ENCODE data around the gene ARSI. TPM values are rescaled to one million over a fixed set of nuclear protein-coding genes. Genes with fewer than 3 reads are reported as not detected.
A peak's percentile ranks its signal among the peaks of the same experiment; 100 is the strongest.

Gene ARSI
- 2.2 TPM for total RNA-seq

DNA sequence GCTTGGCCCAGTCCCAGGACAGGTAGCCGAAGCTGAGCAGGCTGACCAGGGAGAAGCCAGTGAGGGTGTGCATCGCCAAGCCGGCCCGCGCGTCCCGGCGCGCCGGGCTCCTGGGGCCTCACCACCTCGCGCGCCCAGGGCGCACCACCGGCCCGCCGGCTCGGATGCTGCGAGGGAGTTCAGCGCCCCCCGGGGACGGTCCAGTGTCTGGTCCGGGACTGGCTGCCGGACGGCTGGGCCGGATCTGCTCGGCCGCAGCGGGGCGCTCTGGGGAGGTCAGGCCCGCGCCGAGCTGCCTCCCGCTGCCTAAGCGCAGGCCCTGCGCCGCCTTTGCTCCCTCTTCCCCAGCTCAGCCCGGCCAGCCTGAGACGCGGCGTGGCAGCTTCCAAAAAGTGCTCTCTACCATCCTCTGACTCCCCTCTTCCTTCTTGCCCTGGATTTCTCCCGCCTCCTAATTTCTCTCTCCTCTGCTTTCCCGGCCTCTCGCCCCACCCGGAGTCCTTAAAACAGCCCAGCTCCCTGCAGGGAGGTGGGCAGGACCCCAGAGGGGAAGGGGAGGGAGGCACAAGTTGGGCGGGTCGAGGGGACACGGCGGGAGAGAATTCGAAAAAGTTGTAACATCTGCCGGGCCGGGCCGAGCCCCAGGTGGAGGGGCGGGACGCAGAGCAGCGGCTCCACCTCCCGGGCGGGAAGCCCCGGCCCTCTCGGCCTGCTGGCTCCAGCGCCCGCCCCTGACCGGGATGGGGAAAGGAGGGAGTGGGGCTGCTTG, at the start of gene ARSI:
ARSI (minus strand) TSS at position 605 of the 769 bp plus-strand sequence; CDS start at position 73, 532 bp downstream.
- peak; percentile 19 for DNase-seq (ENCODE audit: low spot score)

DNA sequence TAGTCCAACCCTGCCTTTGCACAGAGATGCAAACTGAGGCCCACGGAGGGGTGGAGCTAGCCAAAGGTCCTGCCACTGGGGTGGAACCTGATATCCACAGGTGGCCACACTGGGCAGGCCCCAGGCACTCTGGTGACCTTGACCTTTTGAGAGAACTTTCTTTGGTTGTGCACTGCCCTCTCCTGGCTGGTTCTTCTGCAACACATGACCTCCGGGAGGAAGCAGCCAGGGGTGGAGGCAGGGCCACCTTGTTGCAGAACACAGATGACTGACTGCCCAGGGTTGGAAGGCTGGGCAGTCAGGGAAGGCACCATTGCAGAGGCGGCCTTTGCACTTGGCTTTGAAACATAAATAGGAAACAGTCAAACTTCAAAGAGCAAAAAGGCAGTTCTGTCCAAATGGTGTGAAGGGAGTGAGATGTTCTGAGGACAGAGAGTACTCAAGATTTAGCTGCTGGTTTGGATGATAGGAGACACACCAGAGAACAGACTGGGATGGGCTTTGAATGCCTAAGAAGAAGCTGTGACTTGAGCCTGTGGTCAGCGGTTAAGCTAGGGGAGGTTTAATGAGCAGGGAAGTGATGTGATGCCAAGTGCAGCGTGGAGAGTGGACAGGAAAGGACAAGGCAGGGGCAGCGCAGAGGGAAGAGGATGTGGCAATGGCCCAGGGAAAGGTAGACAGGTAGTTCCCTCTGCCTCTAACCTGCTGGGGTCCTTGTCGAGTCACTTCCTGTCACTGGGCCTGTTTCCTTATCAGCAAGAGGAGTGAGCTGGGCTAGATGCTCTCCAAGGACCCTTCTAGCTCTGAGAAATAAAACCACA, 48.0 kb upstream of the ARSI start:
- DNase-seq (ENCODE audit: low spot score), result peak; percentile 68

DNA sequence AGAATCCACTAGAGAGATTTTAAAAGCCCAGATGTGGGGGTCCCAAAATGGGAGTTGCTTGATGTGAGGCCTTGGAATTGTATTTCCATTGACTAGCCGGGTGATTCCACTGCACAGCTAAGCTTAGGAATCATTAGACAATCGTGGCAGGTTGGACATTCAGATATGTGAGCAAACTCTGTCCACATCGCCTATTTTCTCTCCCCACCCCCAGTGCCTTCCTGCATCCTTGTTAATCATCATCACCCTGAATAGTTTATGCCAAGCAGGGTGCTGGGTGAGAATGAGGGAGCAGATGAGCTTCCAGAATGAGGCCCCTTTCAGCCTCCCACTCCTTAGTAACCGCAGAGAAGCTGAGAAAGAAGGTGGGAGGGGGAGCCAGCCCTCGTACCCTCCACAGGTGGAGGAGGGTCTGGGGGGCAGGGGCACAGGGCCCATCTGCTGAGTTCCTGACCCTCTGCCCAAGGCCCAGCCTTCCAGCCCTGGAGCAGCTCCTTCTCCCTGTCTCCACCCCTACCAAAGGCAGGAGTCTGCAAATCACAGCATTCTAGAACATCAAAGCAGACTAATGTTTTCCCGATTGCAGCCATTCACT, 47.1 kb upstream of the ARSI start:
- DNase-seq (ENCODE audit: low spot score), result no peak

DNA sequence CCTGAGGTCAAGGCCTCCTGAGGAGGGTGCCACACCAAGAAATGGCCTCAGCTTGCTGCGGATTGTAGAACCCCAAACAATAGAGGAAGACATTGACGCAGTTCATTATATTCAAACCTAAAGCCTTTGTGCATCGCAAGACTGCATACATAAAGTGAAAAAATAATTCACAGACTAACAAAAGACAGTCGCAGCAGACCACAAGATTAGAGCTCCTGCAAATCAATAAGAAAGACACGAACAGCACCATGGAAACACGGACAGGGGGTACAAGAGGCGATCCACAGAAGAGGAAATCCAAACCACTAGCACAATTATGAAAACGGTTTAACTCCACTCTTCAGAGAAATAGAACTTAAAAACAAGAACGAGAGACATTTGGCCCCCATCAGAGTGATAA, 44.7 kb upstream of the ARSI start:
- DNase-seq (ENCODE audit: low spot score), result no peak

DNA sequence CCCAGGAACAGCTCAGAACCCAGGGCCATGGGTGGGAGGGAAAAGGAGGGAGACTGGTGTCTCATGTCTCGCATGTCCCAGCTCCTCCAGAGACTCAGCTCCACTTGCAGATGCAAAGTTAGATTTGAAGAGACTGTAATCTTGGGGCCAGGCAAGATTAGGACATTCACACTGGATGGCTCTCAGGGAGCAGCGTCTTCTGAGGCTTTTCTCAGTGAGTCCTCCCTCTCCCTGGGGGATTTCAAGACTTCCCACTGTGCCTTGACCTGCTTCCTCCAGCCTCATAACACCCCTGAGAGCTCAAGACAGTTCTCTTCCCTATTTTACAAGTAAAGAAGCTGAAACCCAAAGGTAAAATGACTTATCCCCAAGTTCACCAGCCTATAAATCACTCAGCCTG, 44.3 kb upstream of the ARSI start:
- DNase-seq (ENCODE audit: low spot score), result no peak

DNA sequence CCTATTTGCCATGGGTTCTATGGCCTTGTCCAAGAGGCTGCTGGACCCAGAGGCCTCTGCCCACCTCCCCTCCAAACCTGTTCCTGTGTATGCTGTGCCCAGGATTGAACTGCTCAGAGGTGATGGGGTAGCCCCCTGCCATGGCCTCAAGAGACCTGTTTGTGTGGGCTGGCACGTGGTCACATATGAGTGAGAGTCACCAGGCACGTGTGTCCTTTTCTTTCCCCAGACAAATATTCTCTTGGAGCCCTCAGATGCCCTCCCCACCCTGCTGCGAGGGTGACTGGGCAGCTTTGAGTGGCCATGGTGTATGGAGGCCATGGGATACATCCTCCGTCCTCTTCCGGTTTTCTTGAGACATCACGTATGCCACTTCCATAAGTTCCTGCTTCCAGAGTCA, 43.9 kb upstream of the ARSI start:
- DNase-seq (ENCODE audit: low spot score), result no peak

DNA sequence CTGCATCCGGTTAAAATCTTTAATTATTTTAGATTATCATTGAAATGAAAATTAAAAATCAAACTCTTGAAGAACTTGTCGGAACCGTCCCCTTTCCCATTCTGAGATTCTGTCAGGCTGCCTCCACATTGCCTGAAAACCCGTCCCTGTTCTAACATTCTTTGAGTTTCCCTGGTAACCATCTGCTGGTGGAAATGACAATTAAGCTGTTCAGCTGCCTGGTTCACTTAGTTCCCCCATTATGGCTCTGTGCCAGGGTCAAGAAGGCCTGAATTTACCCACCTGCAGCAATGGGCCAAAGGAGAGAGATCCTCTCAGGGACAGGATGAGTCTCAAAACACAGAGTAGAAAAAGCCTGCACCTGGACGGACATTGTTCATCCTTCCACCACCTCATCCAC, 43.0 kb upstream of the ARSI start:
- DNase-seq (ENCODE audit: low spot score), result no peak

DNA sequence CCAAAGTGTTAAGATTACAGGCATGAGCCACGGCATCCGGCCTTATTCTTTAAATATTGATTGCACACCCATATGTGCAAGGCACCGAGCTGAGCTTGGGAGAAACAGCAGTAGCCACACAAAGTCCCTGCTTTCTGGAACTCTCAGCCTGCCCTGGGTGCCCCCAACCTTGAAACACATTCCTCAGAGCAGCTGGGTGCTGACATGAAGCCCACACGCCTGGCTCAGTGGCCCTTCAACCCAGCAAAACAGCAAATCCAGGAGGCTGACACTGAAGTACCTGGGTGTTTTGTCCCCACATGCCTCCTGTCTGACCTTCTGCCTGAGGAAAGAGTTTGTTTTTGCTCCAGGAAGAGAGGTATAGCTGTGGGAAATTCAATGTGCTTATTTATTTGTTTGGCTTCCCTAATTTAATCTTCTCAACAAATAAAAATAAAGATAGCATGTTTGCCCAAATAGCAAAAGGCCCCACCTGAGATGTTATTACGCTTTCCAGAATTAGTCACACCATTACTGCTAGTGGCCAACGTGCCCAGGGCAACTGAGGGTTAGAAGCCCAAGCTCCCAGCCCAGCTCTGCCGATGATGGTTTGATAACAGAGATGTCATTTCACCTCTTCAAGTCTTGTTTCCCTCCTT, 41.4 kb upstream of the ARSI start:
- no peak for DNase-seq (ENCODE audit: low spot score)

DNA sequence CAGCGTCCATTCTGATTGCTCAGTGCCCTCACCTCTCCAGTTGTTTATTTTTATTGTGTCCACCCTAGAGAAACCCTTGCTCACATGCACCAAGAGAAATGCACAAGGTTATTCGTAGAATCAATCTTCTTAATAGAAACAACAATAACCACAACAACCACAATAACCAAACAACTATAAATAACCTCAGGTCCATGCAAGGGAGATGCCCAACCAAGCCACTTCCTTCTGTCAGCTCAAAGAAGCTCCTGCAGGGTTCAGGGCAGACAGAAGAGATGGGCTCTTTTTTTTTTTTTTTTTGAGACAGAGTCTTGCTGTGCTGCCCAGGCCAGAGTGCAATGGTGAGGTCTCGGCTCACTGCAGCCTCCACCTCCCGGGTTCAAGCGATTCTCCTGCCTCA, 39.9 kb upstream of the ARSI start:
- no peak for DNase-seq (ENCODE audit: low spot score)

DNA sequence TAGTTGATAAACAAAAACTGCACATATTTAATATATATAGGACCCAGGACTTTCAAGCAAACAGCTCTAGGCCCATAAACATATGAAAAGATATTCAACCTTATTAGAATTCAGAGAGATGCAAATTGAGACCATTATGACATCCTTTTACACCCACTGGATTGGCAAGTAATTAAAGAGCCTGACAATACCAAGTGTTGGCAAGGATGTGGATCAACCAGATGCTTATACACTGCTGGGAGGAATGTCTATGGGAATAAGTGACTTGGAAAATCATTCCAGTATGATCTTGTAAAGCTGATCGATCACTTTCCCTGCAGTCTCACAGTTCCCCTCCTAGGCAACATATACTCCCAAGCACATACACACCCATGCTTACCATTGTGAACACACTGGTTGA, 39.3 kb upstream of the ARSI start:
- DNase-seq (ENCODE audit: low spot score), result no peak

DNA sequence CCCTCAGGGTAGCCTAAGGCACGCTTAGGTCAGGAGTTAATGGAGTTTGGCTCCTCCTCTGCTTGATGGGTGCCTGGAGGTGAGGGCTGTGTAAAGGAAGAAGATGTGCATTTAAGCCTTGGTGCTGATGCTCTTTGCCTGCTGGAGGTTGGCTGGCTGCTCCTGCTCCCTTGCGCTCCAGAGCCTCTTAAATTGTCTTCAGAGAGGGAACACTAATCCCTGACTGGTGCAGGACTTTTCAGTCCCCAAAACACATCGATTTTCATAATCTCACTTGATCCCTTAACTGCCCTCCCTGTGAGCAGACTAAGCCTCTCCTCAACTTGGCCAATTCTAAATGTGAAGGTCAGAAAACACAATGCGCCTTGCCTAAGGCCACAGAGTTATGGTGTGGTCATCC, 38.6 kb upstream of the ARSI start:
- DNase-seq (ENCODE audit: low spot score), result no peak

DNA sequence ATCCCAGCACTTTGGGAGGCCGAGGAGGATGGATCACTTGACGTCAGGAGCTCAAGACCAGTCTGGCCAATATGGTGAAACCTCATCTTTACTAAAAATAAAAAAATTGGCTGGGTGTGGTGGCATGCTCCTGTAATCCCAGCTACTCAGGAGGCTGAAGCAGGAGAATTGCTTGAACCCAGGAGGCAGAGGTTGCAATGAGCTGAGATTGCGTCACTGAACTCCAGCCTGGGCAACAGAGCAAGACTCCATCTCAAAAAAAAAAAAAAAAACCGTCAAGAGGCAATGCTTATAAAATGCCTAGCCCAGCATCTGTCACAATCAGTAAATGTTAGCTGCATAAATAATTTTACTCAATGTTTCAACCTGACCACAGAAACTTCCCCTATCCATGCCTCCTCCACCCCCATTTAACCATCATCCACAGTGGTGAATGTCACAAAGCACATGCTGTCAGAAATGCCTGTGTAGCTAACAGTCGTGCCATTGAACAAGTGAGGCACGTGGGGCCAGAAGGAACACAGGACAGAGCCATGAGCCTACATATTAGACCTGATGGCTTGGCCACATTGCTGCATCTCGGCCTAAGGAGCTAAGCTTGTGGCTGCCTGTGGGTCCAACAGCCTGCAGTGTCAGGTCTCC, 38.0 kb upstream of the ARSI start:
- no peak for DNase-seq (ENCODE audit: low spot score)

DNA sequence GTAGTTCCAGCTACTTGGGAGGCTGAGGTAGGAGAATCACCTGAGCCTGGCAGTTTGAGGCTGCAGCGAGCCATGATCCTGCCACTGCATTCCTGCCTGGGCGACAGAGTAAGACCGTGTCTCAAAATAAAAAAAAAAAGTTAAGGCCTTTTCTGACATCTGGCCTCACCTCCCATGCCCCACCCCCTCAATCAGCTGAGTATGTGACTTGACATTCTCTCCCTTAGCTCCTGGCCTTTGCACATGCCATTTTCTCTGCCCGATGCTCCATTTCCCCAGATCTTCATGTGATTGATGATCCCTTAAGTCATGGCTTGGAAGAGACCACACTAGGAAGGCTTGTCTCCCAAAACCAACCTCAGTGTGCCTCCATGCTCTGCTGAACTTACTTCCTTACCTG, 37.1 kb upstream of the ARSI start:
- no peak for DNase-seq (ENCODE audit: low spot score)

DNA sequence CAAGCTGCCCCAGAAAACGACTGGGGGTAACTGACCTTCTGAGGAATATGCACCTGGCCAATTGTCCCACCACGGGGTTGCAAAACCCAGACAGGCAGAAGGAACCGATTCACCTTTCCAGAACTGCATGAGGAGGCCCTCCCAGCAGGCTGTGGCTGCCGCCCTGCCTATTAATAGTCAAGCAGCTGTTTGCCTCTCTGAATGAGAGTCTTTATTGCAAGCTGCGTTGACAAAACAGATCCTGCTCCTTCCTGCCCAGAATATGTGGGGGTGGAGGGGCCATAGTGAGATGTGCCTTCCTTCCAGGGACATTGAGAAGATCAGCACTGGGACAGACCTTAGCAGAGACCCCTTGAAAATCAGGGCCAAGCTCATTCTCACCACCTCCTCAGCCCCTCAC, 36.5 kb upstream of the ARSI start:
- no peak for DNase-seq (ENCODE audit: low spot score)

DNA sequence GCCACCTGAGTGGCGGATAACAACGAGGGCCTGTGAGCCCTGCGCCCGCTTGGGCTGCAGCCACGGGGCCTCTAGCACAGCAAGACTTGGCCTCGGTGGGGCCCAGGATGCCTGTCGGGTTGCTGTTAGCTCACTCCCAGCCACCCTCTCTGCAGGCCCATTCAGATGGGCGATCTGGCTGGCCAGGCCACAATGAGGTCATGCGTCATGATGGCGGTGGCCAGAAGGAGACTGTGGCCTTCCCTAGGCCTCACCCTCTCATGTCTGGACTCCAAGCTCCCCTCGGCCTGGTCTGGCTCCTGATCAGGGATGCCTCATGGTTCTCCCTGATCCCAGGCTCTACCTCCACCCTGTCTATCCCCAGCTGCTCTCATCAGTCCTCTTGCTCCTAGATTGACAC, 35.8 kb upstream of the ARSI start:
- DNase-seq (ENCODE audit: low spot score), result no peak

DNA sequence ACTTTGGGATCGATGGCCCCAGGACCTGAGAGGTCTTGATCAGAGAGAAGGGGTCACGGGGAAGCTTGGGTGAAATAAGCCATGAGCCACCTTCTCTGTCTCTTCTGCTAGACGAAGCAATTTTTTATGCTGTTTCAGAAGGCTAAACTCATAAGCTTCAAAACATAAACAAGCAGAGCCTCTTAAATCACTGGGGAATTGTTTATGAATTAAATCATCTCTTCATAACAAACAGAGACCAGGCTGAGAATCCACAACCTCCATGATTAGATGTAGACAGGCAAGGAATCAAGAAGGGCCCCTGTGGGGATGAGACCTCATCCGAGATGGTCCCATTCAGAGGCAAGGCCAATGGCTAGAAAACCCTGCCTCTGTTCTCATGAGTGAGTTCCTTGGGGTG, 33.1 kb upstream of the ARSI start:
- DNase-seq (ENCODE audit: low spot score), result no peak

DNA sequence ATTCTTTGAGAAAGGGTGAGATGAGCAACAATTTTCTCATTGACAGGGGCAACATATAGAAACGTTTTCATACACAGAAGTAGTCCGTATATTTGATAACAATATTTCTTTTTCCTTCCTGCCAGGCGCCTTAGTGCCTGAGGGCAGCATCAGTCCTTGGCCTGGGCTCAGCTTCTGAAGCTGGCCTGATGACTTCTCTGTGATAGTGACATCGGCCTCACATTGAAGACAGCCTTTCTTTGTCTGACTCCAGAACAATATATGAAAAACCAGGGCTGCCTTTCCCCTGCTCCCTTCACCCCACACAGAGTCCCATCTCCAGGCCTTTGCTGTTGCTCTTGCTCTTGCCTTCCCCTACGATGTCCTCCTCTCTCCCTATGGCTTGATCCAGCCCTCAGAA, 30.7 kb upstream of the ARSI start:
- no peak for DNase-seq (ENCODE audit: low spot score)

DNA sequence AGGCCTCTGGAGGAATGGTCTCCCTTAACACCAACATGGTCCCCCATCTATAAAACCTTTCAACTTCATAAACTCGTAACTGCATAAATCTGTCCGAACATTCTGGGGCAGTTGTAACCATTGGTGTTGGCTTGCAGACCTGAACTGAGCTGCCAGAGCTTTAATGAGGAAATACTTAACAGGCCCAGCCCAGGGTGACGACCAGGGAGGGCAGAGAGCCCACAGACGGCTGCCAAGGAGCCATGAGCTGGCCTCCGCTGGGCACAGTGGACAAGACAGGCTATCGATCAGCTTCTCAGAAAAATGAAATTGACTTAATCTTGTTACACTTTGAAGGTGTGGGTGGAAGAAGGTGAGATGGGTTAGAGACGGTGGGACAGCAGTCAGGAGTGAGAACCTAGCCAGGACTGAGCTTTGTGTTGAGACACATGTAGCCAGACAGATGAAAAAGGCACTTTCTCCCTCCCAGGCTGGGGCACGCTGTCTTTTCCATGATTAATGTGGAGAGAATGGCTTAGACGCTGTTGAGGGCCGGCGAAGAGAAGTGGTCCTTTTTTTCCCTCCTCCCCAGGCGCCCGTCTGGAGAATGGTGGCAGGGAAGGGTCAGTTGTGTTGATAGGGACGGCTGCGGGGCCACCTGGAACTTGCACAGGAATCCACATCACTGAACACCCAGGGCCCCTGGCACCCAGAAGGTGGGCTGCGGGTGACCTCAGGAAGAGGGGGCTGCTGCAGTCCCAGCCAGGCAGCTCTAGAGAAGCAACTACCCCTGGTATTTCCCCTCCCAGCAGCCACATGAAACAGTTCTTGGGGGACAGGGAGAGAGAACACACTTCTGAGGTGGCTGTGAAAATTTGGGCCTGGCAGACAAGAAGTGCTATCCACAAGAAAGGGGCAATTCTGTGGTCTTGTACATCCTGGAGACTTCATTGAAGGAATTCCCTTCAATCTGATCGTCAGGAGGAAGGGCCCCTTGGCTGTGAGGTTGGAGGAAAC, 27.5 kb upstream of the ARSI start:
- DNase-seq (ENCODE audit: low spot score), result no peak

DNA sequence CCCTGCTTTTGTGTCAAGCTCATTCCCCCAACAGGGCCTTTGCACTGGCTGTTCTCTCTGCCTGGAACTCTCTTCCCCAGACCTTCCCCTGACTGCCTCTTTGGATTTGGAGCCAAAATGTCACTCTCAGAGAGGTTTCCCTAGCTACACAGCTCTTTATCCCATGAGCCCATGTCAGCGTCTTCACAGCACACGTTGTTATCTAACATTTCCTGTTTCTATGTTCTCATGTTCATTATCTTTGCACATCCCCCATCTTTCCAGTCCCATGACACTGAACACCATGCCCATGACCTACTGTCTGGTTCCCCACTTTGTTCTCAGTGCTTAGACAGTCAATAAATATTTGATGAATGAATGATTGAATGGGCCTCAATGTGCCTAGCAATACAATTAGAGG, 26.3 kb upstream of the ARSI start:
- DNase-seq (ENCODE audit: low spot score), result no peak

DNA sequence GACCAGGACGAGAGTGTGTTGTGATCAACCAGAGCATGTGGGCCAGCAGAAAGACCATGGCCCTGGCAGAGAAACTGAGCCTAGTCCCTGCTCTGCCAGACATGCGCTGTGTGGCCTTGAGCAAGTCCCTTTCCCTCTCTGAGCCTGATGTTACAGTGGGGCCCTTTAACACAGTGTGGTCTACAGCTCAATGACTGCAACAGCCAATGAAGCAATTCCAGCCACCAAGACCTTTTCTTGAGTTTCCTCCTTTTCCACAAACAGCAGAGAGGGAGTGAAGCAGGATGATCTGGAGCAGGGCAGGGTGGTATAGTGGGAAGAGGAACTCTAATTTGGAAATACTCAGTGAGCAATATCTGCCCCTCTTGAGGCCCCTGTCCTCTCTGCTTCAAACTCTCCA, 25.8 kb upstream of the ARSI start:
- DNase-seq (ENCODE audit: low spot score), result no peak

DNA sequence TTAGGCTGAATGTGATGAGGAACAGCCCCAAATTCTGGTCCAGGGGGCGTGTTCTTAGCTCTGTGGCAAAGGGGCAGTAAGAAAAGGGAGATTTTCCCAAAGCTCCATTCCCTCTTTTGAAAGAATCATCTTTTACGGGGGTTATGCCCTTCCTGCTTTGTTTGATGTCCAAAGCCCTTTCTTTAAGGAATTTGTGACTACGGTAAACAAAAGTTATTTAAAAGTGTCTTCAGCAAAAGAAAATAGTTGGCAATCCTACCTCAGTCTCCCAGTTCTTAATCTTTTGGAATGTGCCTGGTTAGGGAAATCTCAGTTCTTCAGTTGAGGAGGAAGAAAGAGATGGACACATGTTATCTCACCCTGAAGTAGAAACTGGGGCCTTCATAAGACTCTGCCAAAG, 24.4 kb upstream of the ARSI start:
- DNase-seq (ENCODE audit: low spot score), result no peak
